HepG2 (cell line): Measurements from ENCODE around the gene PSMG3. TPM values are rescaled to one million over a fixed set of nuclear protein-coding genes. Genes with fewer than 3 reads are reported as not detected.
"Not testable (repeated sequence)": the region's sequence is repeated elsewhere in the genome, so short reads cannot be mapped to it uniquely, and the experiment has no call there.

Source experiments
- ATAC-seq: fragments of 200-7000 bp; cut with Tn5 transposase; 3 replicates; pipeline ENCODE4 v1.9.1; 2020; ENCODE audit warnings: mild to moderate bottlenecking, moderate library complexity
- BruUV-seq: library from RNA; stranded (reverse); fragments of 400-500 nt; replicated peaks from 2 replicates; lab custom pipeline; 2021; lab: Mats Ljungman, UMichigan
- CTCF ChIA-PET: fragments of 300-600 bp; formaldehyde crosslinking; extraction: SDS; loops from one replicate; lab custom pipeline; 2021; ENCODE audit warnings: low total read pairs, inconsistent platforms, low intra/inter-chr PET ratio; lab: Yijun Ruan, JAX
- POLR2A ChIA-PET: fragments of 350-600 bp; sonication (Branson Sonifier 250); formaldehyde crosslinking; loops from one replicate; lab custom pipeline; 2020; ENCODE audit warnings: antibody characterized with exemption, inconsistent platforms; lab: Yijun Ruan, JAX
- DNase-seq: peaks from one replicate; pipeline ENCODE4 v3.0.0-alpha.2; 2015; ENCODE audit warnings: low spot score
- FAIRE-seq: peaks from 3 replicates; lab custom pipeline; 2011; peaks lifted over from hg19 to GRCh38; lab: Jason Lieb, UNC
- H2AFZ ChIP-seq: one replicate; pipeline ENCODE4 v1.6.1; 2011; ENCODE audit warnings: low read length, inconsistent platforms
- H3K27ac ChIP-seq: fragments of 300-600 bp; 3 replicates; pipeline ENCODE4 v1.8.0; 2011; ENCODE audit warnings: mixed run types, mild to moderate bottlenecking, mixed read lengths, low read length, inconsistent platforms; ENCODE audit not compliant: insufficient read depth; ENCODE audit errors: extremely low read length
- H3K27me3 ChIP-seq, 2 experiments: fragments of 200-600 bp in 1 of 2; 2 replicates in 1 of 2; 3 replicates in 1 of 2; pipeline versions ENCODE4 v1.6.0 to v1.8.0; 2011; ENCODE audit warnings: low read length in 2 of 2, mild to moderate bottlenecking in 2 of 2, moderate library complexity in 2 of 2, inconsistent platforms in 1 of 2; ENCODE audit not compliant: insufficient read depth in 2 of 2, control insufficient read depth in 1 of 2
- H3K36me3 ChIP-seq, 2 experiments: fragments of 200-600 bp in 1 of 2; replicated peaks in 1 of 2; 2 replicates in 1 of 2; 3 replicates in 1 of 2; pipeline versions ENCODE4 v1.5.1 to v1.8.0; 2011; ENCODE audit warnings: low read length in 2 of 2, inconsistent platforms in 1 of 2; ENCODE audit not compliant: insufficient read depth in 2 of 2, control insufficient read depth in 1 of 2
- H3K4me1 ChIP-seq: 2 replicates; pipeline ENCODE4 v1.5.1; 2012; ENCODE audit warnings: low read length, inconsistent platforms; ENCODE audit not compliant: insufficient read depth
- H3K4me2 ChIP-seq: 2 replicates; pipeline ENCODE4 v1.6.0; 2011; ENCODE audit warnings: low read depth, low read length, inconsistent platforms
- H3K4me3 ChIP-seq, 3 experiments: fragments of 200-600 bp in 1 of 3; sonication (generic), shearing (Covaris generic) in 1 of 3; replicated peaks in 1 of 3; 2 replicates each; pipeline ENCODE4 v1.5.1; 2011 to 2016; ENCODE audit warnings: low read length in 3 of 3, inconsistent platforms in 2 of 3, low read depth in 2 of 3, mild to moderate bottlenecking in 2 of 3, control low read depth in 1 of 3, mixed read lengths in 1 of 3; ENCODE audit not compliant: insufficient read depth in 1 of 3
- H3K79me2 ChIP-seq: one replicate; pipeline ENCODE4 v1.6.1; 2011; ENCODE audit warnings: low read length, inconsistent platforms; ENCODE audit not compliant: insufficient read depth
- H3K9ac ChIP-seq: 2 replicates; pipeline ENCODE4 v1.6.0; 2011; ENCODE audit warnings: mild to moderate bottlenecking, low read depth, low read length, inconsistent platforms; ENCODE audit not compliant: insufficient read depth
- H3K9me3 ChIP-seq: 2 replicates; pipeline ENCODE4 v1.5.1; 2012; ENCODE audit warnings: mild to moderate bottlenecking, low read length
- H4K20me1 ChIP-seq: 2 replicates; pipeline ENCODE4 v1.6.0; 2011; ENCODE audit warnings: inconsistent platforms, mild to moderate bottlenecking, low read length, moderate library complexity; ENCODE audit not compliant: insufficient read depth
- ARID2 ChIP-seq: sonication (generic); formaldehyde crosslinking; IDR thresholded peaks from 2 replicates; pipeline ENCODE4 v1.8.1; 2022; ENCODE audit warnings: mild to moderate bottlenecking, missing genetic modification reagents, borderline replicate concordance
- BRD4 ChIP-seq: sonication (generic); formaldehyde crosslinking; IDR thresholded peaks from 2 replicates; pipeline ENCODE4 v1.4.0; 2020; ENCODE audit warnings: missing genetic modification reagents
- KAT2B ChIP-seq: fragments of 150-350 bp; IDR thresholded peaks from 2 replicates; pipeline ENCODE4 v1.6.1; 2014; ENCODE audit warnings: low read depth, low read length, borderline replicate concordance
- NR1H2 ChIP-seq: sonication (generic); formaldehyde crosslinking; IDR thresholded peaks from 2 replicates; pipeline ENCODE4 v1.8.1; 2022; ENCODE audit warnings: low read depth, missing genetic modification reagents, borderline replicate concordance
- SALL1 ChIP-seq: sonication (generic); formaldehyde crosslinking; IDR thresholded peaks from 2 replicates; pipeline ENCODE4 v1.8.0; 2022; ENCODE audit warnings: mild to moderate bottlenecking, missing genetic modification reagents
- ZNF607 ChIP-seq: sonication (generic); formaldehyde crosslinking; IDR thresholded peaks from 2 replicates; pipeline ENCODE4 v1.5.1; 2020; ENCODE audit warnings: missing genetic modification reagents, mild to moderate bottlenecking, borderline replicate concordance
- ZNF616 ChIP-seq: sonication (generic); formaldehyde crosslinking; IDR thresholded peaks from 2 replicates; pipeline ENCODE4 v1.5.0; 2020; ENCODE audit warnings: low read depth, mild to moderate bottlenecking, missing genetic modification reagents
- ZNF713 ChIP-seq: sonication (generic); formaldehyde crosslinking; IDR thresholded peaks from 2 replicates; pipeline ENCODE4 v1.4.0; 2020; ENCODE audit warnings: mild to moderate bottlenecking, missing genetic modification reagents
- ZNF766 ChIP-seq: sonication (generic); formaldehyde crosslinking; IDR thresholded peaks from 2 replicates; pipeline ENCODE4 v1.5.0; 2020; ENCODE audit warnings: missing genetic modification reagents, borderline replicate concordance
- ZSCAN29 ChIP-seq: sonication (generic); formaldehyde crosslinking; conservative IDR thresholded peaks from 2 replicates; pipeline ENCODE4 v1.4.0; 2020; ENCODE audit warnings: mild to moderate bottlenecking, missing genetic modification reagents
- WGBS: methylation state at CpG from one replicate; pipeline ENCODE4 v1.1.6; 2017; ENCODE audit warnings: low lambda C conversion rate; 5-methylcytosine and 5-hydroxymethylcytosine counted together
- in situ Hi-C: cut with HindIII; loops from 2 replicates; pipeline ENCODE4 v1.10.0; 2017; ENCODE audit warnings: low pct_unique_long_range_greater_than_20kb; ENCODE audit not compliant: extremely low pct_ligation_motif_present
- intact Hi-C: fragments of 100-400 bp; cut with micrococcal nuclease; formaldehyde crosslinking; loops from one replicate; pipeline ENCODE4 v1.10.0; 2022; ENCODE audit not compliant: unreplicated experiment
- polyA plus RNA-seq, 8 experiments: library from polyadenylated mRNA; depleted of rRNA in 3 of 8; stranded (reverse) in 7 of 8; unstranded in 1 of 8; fragments of >200 nt; fragmentation: Illumina TruSeq in 4 of 8; extraction: Trizol in 4 of 8; gene quantifications; 2 replicates each; pipeline versions ENCODE4 v1.2.1 to v1.2.3, GENCODE V29; 2011 to 2016; ENCODE audit warnings: low read depth in 4 of 8, missing spikeins in 1 of 8, mixed read lengths in 1 of 8; ENCODE audit not compliant: insufficient read depth in 1 of 8
- total RNA-seq, 5 experiments: library from RNA; depleted of rRNA; stranded (reverse); fragments of >200 nt; fragmentation: Illumina TruSeq; extraction: Trizol; gene quantifications; 2 replicates each; pipeline ENCODE4 v1.2.3, GENCODE V29; 2016; ENCODE audit warnings: low read depth in 1 of 5
- TF ChIP-seq, protein P1 (sequence below): sonication (generic); formaldehyde crosslinking; conservative IDR thresholded peaks from 2 replicates; pipeline ENCODE4 v1.4.0; 2020; ENCODE audit warnings: missing genetic modification reagents
- TF ChIP-seq, protein P2 (sequence below): IDR thresholded peaks from 2 replicates; pipeline ENCODE4 v1.6.1; 2012; ENCODE audit warnings: low read depth, low read length, improper control_type of control experiment
- TF ChIP-seq, protein P3 (sequence below): IDR thresholded peaks from 2 replicates; pipeline ENCODE4 v1.6.1; 2016; ENCODE audit warnings: low read depth

Gene PSMG3
- total and polyA plus RNA-seq, 2 of the 13 experiments (the other 11 are each of a cell fraction or from before 2014, with no cell fraction given), result 29.6 to 48.4 TPM

DNA sequence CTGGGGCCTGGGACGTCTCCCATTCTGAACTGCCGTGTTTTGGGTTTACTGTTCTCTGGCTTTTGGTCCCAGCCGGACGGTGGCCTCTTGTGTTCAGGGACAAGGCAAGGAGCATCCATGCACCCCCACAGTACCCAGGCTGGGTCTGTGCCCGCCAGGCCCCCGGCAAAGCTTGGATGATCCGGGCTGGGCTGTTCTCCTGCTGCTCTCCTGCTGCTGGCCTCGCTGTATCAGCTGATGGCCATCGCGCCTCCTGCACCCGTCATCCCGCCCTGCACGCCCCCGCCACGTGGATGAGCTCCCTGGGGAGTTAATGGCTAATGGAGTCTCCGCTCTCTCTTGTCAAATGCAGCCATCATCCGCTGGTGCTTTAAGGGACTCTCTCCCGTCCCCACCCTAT lies 14.9 kb upstream of the PSMG3 start:
- Histone ChIP-seq H3K4me1 (no peaks in the 10 kb centered on the region), H3K27me3 (peaks cover 3 to 43% of the 10 kb centered on the region in 2 experiments; a peak in 3 of 5 replicates), H3K27ac (no peak overlapping the region), H4K20me1 (no peaks in the 10 kb centered on the region), H3K79me2 (no peaks in the 10 kb centered on the region), H3K36me3 (no peaks in the 10 kb centered on the region), H3K9ac (no peak overlapping the region), H3K9me3 (peaks cover 8% of the 10 kb centered on the region; the same call in 1 of the 2 replicates), H2AFZ (no peak overlapping the region), H3K4me3 (no peak overlapping the region), H3K4me2 (no peak overlapping the region)
- CTCF ChIA-PET, result no interaction called here
- in situ Hi-C loops (loop anchor here (10.0 to 25.0 kb wide), 2 partner anchors 170 to 628 kb away; no protein-coding TSS in a partner anchor), intact Hi-C loops (no loop called here)
- ATAC-seq, result no peak
- POLR2A ChIA-PET, result no interaction called here
- TF ChIP-seq, protein P1, sequence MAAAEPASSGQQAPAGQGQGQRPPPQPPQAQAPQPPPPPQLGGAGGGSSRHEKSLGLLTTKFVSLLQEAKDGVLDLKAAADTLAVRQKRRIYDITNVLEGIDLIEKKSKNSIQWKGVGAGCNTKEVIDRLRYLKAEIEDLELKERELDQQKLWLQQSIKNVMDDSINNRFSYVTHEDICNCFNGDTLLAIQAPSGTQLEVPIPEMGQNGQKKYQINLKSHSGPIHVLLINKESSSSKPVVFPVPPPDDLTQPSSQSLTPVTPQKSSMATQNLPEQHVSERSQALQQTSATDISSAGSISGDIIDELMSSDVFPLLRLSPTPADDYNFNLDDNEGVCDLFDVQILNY (CRISPR knock-in tag), result no peak
- TF ChIP-seq KAT2B (no peak), ZNF607 (CRISPR knock-in tag) (no peak), ZNF713 (CRISPR knock-in tag) (no peak), BRD4 (no peak), SALL1 (CRISPR knock-in tag) (no peak), ZSCAN29 (CRISPR knock-in tag) (no peak), ZNF766 (CRISPR knock-in tag) (no peak), ZNF616 (no peak), ARID2 (CRISPR knock-in tag) (no peak), NR1H2 (CRISPR knock-in tag) (no peak)
- TF ChIP-seq, protein P2, sequence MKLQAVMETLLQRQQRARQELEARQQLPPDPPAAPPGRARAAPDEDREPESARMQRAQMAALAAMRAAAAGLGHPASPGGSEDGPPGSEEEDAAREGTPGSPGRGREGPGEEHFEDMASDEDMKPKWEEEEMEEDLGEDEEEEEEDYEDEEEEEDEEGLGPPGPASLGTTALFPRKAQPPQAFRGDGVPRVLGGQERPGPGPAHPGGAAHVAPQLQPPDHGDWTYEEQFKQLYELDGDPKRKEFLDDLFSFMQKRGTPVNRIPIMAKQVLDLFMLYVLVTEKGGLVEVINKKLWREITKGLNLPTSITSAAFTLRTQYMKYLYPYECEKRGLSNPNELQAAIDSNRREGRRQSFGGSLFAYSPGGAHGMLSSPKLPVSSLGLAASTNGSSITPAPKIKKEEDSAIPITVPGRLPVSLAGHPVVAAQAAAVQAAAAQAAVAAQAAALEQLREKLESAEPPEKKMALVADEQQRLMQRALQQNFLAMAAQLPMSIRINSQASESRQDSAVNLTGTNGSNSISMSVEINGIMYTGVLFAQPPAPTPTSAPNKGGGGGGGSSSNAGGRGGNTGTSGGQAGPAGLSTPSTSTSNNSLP, result no peak
- TF ChIP-seq, protein P3, sequence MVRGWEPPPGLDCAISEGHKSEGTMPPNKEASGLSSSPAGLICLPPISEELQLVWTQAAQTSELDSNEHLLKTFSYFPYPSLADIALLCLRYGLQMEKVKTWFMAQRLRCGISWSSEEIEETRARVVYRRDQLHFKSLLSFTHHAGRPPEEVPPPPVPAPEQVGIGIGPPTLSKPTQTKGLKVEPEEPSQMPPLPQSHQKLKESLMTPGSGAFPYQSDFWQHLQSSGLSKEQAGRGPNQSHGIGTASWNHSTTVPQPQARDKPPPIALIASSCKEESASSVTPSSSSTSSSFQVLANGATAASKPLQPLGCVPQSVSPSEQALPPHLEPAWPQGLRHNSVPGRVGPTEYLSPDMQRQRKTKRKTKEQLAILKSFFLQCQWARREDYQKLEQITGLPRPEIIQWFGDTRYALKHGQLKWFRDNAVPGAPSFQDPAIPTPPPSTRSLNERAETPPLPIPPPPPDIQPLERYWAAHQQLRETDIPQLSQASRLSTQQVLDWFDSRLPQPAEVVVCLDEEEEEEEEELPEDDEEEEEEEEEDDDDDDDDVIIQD, result no peak
- BruUV-seq, result no TSS peak
- WGBS, result 65% methylated on average over 13 of the region's 18 CpGs
- FAIRE-seq, result no peak
- no peak for DNase-seq

DNA sequence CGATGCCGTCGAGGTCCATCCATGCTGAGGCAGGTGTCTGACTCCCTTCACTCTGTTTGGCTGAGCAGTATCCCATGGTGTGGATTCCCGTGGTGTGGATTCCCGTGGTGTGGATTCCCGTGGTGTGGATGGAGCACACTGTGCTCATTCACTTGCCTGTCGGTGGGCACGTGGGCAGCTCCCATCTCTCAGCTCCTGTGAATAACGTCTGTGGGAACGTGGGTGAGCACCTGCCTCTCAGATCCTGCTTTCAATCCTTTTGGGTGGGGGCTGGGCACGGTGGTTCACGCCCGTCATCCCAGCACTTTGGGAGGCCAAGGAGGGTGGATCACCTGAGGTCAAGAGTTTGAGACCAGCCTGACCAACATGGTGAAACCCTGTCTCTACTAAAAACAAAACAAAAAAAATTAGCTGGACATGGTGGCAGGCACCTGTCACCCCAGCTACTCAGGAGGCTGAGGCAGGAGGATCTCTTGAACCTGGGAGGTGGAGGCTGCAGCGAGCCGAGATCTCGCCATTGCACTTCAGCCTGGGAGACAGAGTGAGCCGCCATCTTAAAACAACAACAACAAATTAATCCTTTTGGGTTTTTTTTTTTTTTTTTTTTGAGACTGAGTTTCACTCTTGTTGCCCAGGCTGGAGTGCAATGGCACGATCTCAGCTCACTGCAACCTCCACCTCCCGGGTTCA lies 13.6 kb upstream of the PSMG3 start:
- in situ Hi-C loops, result loop anchor here (10.0 to 25.0 kb wide), 2 partner anchors 171 to 629 kb away; no protein-coding TSS in a partner anchor
- peaks cover 3 to 43% of the 10 kb centered on the region in 2 experiments; a peak in 3 of 5 replicates for H3K27me3 ChIP-seq
- H3K4me3 ChIP-seq, H3K79me2 ChIP-seq, CTCF ChIA-PET, intact Hi-C loops, FAIRE-seq, H2AFZ ChIP-seq, DNase-seq, BruUV-seq, H3K4me2 ChIP-seq, H3K4me1 ChIP-seq, H3K36me3 ChIP-seq, H3K27ac ChIP-seq, ATAC-seq, POLR2A ChIA-PET, H3K9me3 ChIP-seq, H3K9ac ChIP-seq, H4K20me1 ChIP-seq: not testable (repeated sequence)
- 40% methylated on average over 9 of the region's 19 CpGs for WGBS
